Endodermal cell (in vitro differentiated cells): ENCODE data around the gene ADGRB3. TPM values are rescaled to one million over a fixed set of nuclear protein-coding genes. Genes with fewer than 3 reads are reported as not detected.

Experiments used
- DNase-seq: peaks from one replicate; pipeline ENCODE4 v3.0.0-alpha.2; 2017
- H3K27ac ChIP-seq: 2 replicates; pipeline ENCODE4 v1.5.1; 2013; ENCODE audit warnings: mild to moderate bottlenecking, low read depth, low read length, moderate library complexity
- H3K27me3 ChIP-seq: 2 replicates; pipeline ENCODE4 v1.6.1; 2013; ENCODE audit warnings: mild to moderate bottlenecking, low read length, moderate library complexity; ENCODE audit not compliant: insufficient read depth, control insufficient read depth, poor library complexity, severe bottlenecking
- H3K36me3 ChIP-seq: 2 replicates; pipeline ENCODE4 v1.7.0; 2013; ENCODE audit warnings: mild to moderate bottlenecking, low read length, moderate library complexity; ENCODE audit not compliant: control insufficient read depth, insufficient read depth
- H3K4me1 ChIP-seq: one replicate; pipeline ENCODE4 v1.7.0; 2013; ENCODE audit warnings: low read length; ENCODE audit not compliant: control insufficient read depth, insufficient read depth
- H3K4me3 ChIP-seq: 2 replicates; pipeline ENCODE4 v1.5.1; 2013; ENCODE audit warnings: mild to moderate bottlenecking, low read length, moderate library complexity
- H3K9ac ChIP-seq: 2 replicates; pipeline ENCODE4 v1.6.1; 2013; ENCODE audit warnings: mild to moderate bottlenecking, low read length, moderate library complexity; ENCODE audit not compliant: poor library complexity, severe bottlenecking; ENCODE audit errors: extremely low read depth
- H3K9me3 ChIP-seq: 2 replicates; pipeline ENCODE4 v1.6.1; 2013; ENCODE audit warnings: mild to moderate bottlenecking, low read length, moderate library complexity; ENCODE audit not compliant: control insufficient read depth
- H3K27ac Mint-ChIP-seq: 2 replicates; pipeline ENCODE4 v1.8.0; 2020; ENCODE audit warnings: mixed read lengths
- H3K27me3 Mint-ChIP-seq: 2 replicates; pipeline ENCODE4 v1.8.0; 2021; ENCODE audit warnings: mild to moderate bottlenecking, mixed read lengths; ENCODE audit not compliant: insufficient read depth
- H3K36me3 Mint-ChIP-seq: 2 replicates; pipeline ENCODE4 v1.8.0; 2020; ENCODE audit warnings: low read depth, mixed read lengths
- H3K4me1 Mint-ChIP-seq: 2 replicates; pipeline ENCODE4 v1.8.0; 2020; ENCODE audit warnings: mixed read lengths
- H3K4me3 Mint-ChIP-seq: 2 replicates; pipeline ENCODE4 v1.8.0; 2020; ENCODE audit warnings: mild to moderate bottlenecking, moderate library complexity, mixed read lengths
- H3K9me3 Mint-ChIP-seq: 2 replicates; pipeline ENCODE4 v1.8.0; 2020; ENCODE audit warnings: mild to moderate bottlenecking, mixed read lengths
- CTCF ChIP-seq: fragments of 200-600 bp; sonication (generic); conservative IDR thresholded peaks from 2 replicates; pipeline ENCODE4 v1.5.0; 2021; ENCODE audit warnings: antibody characterized with exemption, mild to moderate bottlenecking
- WGBS, 2 experiments: methylation state at CpG; one replicate each; pipeline versions ENCODE4 v1.1.5 to v1.1.7; 2013; ENCODE audit warnings: missing lambda C conversion rate in 2 of 2, mixed read lengths in 1 of 2; ENCODE audit not compliant: insufficient coverage in 1 of 2, insufficient read length in 1 of 2; 5-methylcytosine and 5-hydroxymethylcytosine counted together
- total RNA-seq, 2 donors: library from RNA; stranded (reverse); fragmentation: NEBNext Ultra II Directional in 1 of 2; extraction: Animal tissue kit (Norgen Biotek cat#: 25700) in 1 of 2; gene quantifications; 2 replicates in 1 of 2; 3 replicates in 1 of 2; pipeline ENCODE4 v1.2.1, GENCODE V29; 2021

ADGRB3 gene
- total RNA-seq, 2 donors from 2014 or later = 0.33 to 1.3 TPM

- no peak overlapping the region for H3K27ac Mint-ChIP-seq
- H3K4me3 ChIP-seq = no peak overlapping the region
- no peak for TF ChIP-seq CTCF
- no peaks in the 10 kb centered on the region for H3K4me1 ChIP-seq
- no peaks in the 10 kb centered on the region for H3K27me3 ChIP-seq
- no peaks in the 10 kb centered on the region for H3K36me3 Mint-ChIP-seq
- H3K36me3 ChIP-seq = no peaks in the 10 kb centered on the region
- H3K9me3 Mint-ChIP-seq = no peaks in the 10 kb centered on the region
- no peaks in the 10 kb centered on the region for H3K9me3 ChIP-seq
- H3K9ac ChIP-seq = no peak overlapping the region
- no peaks in the 10 kb centered on the region for H3K4me1 Mint-ChIP-seq
- H3K4me3 Mint-ChIP-seq = no peak overlapping the region
- H3K27ac ChIP-seq = no peak overlapping the region
- H3K27me3 Mint-ChIP-seq = no peaks in the 10 kb centered on the region
- no peak for DNase-seq
Observed at GRCh38 chr6:68726337-68726736, 91.3 kb downstream of the ADGRB3 start.

GRCh38 chr6:68726992-68727391 is 91.9 kb downstream of the ADGRB3 start:
- no peak for TF ChIP-seq CTCF
- Mint-ChIP-seq H3K4me3 (no peak overlapping the region), H3K4me1 (no peaks in the 10 kb centered on the region), H3K27me3 (no peaks in the 10 kb centered on the region), H3K36me3 (no peaks in the 10 kb centered on the region), H3K9me3 (no peaks in the 10 kb centered on the region), H3K27ac (no peak overlapping the region)
- no peaks in the 10 kb centered on the region for H3K36me3 ChIP-seq
- no peak overlapping the region for H3K9ac ChIP-seq
- no peak overlapping the region for H3K27ac ChIP-seq
- no peaks in the 10 kb centered on the region for H3K27me3 ChIP-seq
- no peak overlapping the region for H3K4me3 ChIP-seq
- no peak for DNase-seq
- no peaks in the 10 kb centered on the region for H3K9me3 ChIP-seq
- WGBS, 2 experiments = 40 to 90% methylated on average over 1 of the region's 1 CpG
- no peaks in the 10 kb centered on the region for H3K4me1 ChIP-seq

GRCh38 chr6:68727699-68728098 is 92.6 kb downstream of the ADGRB3 start:
- 71 to 100% methylated on average over 1 of the region's 1 CpG for WGBS, 2 experiments
- TF ChIP-seq CTCF = no peak
- H3K36me3 ChIP-seq = no peaks in the 10 kb centered on the region
- Mint-ChIP-seq H3K4me1 (no peaks in the 10 kb centered on the region), H3K27me3 (no peaks in the 10 kb centered on the region), H3K9me3 (no peaks in the 10 kb centered on the region), H3K4me3 (no peak overlapping the region), H3K27ac (no peak overlapping the region), H3K36me3 (no peaks in the 10 kb centered on the region)
- no peak overlapping the region for H3K9ac ChIP-seq
- H3K4me3 ChIP-seq = no peak overlapping the region
- no peak for DNase-seq
- H3K27me3 ChIP-seq = no peaks in the 10 kb centered on the region
- no peaks in the 10 kb centered on the region for H3K4me1 ChIP-seq
- H3K9me3 ChIP-seq = no peaks in the 10 kb centered on the region
- H3K27ac ChIP-seq = no peak overlapping the region
